GM12865 (cell line): ENCODE measurements around the gene AOPEP.

Experiments used
- DNase-seq: peaks from one replicate; pipeline ENCODE4 v3.0.0; 2010; ENCODE audit warnings: low read depth
- H3K4me3 ChIP-seq: 2 replicates; pipeline ENCODE4 v1.5.1; 2011; ENCODE audit warnings: mild to moderate bottlenecking, low read depth, low read length, control low read depth
- TF ChIP-seq, protein P1 (sequence below): IDR thresholded peaks from 2 replicates; pipeline ENCODE4 v1.5.1; 2011; ENCODE audit warnings: low read length, control low read depth, low read depth, inconsistent platforms; ENCODE audit not compliant: insufficient read depth; ENCODE audit errors: missing control alignments

AOPEP gene

DNA sequence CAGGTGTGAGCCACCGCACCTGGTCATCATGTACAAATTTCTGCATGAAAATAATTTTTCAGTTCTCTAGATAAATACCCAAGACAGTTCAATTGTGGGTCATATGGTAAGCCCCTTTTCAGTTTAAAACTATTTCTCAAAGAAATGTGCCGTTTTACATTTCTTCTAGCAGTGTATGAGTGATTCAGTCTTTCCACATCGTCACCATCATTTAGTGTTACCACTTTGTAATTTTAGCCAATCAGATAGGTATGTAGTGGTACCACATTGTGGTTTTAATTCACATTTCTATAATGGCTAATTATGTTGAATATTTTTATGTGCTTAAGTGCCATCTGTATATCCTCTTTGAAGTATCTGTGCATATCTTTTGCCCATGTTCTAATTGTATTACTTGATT lies 163.1 kb downstream of the AOPEP start:
- no peak overlapping the region for H3K4me3 ChIP-seq
- DNase-seq = no peak
- TF ChIP-seq, protein P1, sequence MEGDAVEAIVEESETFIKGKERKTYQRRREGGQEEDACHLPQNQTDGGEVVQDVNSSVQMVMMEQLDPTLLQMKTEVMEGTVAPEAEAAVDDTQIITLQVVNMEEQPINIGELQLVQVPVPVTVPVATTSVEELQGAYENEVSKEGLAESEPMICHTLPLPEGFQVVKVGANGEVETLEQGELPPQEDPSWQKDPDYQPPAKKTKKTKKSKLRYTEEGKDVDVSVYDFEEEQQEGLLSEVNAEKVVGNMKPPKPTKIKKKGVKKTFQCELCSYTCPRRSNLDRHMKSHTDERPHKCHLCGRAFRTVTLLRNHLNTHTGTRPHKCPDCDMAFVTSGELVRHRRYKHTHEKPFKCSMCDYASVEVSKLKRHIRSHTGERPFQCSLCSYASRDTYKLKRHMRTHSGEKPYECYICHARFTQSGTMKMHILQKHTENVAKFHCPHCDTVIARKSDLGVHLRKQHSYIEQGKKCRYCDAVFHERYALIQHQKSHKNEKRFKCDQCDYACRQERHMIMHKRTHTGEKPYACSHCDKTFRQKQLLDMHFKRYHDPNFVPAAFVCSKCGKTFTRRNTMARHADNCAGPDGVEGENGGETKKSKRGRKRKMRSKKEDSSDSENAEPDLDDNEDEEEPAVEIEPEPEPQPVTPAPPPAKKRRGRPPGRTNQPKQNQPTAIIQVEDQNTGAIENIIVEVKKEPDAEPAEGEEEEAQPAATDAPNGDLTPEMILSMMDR = no peak

DNA sequence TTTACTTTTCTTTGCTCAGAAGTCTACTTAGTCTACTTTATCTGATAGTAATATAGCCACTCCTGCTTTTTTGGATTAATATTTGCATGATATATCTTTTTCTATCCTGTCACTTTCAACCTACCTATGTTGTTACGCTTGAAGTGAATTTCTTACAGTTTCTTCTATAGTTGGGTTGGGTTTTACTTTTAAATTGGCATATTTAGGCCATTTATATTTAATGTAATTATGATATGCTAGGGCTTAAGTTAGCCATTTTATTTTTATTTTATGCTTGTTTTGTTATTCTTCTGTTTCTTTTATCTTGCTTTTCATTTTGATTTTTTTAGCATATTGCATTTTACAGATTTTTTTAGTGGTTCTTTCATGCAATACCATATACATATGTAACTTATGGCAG lies 164.7 kb downstream of the AOPEP start:
- H3K4me3 ChIP-seq = no peak overlapping the region
- TF ChIP-seq, protein P1 = no peak
- DNase-seq = no peak

DNA sequence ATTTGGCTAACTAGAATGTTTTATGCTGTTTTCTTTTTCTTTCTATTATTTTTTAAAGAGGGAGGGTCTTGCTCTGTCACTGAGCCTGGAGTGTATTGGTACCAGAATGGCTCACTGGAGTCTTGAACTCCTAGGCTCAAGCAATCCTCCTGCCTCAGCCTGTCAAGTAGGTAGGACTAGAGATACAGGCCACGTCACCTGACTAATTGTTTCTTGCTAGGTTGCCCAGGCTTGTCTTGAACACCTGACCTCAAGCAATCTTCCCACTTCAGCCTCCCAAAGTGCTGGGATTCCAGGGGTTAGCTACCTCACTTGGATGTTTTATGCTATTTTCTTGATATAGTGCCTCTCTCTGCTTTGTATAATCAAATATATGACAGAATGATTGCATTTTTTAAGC lies 166.2 kb downstream of the AOPEP start:
- TF ChIP-seq, protein P1 = no peak

DNA sequence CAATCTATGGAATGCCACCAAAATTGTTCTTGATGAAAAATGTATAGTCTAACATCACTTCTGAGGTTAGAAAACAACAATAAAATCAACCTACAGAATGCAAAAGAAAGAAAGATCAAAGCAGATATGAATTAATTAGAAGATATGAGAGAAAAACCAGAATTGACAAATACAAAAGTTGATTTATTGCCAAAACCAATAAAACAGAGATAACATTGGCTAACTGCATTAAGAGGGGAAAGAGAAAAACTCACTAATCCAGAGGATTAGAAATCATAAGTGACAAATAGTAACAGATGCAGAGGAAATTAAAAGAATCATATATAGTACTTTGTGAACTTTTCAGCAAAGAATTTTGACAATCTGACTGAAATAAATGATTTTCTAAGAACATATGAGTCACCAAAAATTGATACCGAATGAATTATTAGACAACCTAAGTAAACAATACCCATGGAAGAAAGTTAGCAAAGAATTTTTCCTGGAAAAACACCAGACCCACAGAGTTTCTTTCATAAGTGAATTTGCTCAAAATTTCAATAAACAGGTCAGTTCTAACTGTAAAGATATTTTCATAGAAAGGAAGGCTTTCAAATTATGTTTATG lies 167.7 kb downstream of the AOPEP start:
- H3K4me3 ChIP-seq = no peak overlapping the region
- TF ChIP-seq, protein P1 = no peak
- DNase-seq = no peak

More for the DNA sequence above, 166.2 kb downstream of the AOPEP start:
- H3K4me3 ChIP-seq = no peak overlapping the region
- no peak for DNase-seq

DNA sequence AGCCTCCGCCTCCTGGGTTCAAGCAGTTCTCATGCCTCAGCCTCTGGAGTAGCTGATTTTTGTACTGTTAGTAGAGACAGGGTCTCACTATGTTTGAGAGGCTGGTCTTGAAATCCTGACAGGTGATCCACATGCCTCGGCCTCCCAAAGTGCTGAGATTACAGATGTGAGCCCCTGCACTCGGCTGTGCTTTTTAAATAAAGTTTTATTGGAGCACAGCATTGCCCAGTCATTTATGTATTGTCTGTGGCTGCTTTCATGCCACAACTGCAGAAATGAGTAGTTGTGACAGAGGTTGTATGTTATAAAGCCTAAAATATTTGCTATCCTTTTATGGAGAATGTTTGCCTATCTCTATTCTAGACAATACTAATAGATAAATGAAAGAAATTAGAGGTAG lies 169.2 kb downstream of the AOPEP start:
- DNase-seq = peak; percentile 22
- TF ChIP-seq, protein P1 = no peak
- no peak overlapping the region for H3K4me3 ChIP-seq

DNA sequence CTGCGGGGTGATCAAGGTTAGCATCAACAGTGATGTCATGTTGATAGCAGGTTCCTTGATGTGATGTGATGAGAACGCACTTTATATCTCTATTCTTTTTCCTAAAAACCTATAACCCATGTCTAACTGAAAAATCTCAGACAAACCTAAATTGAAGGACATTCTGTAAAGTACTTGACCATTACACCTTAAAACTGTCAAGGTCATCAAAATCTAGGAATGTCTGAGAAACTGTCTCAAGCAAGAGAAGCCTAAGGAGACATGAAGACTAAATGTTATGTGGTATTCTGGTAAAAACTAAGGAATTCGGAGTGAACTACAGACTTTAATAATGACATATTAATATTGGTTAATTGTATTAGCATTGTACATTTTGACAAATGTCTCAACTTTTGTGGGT lies 170.0 kb downstream of the AOPEP start:
- no peak for DNase-seq
- TF ChIP-seq, protein P1 = no peak
- H3K4me3 ChIP-seq = no peak overlapping the region

DNA sequence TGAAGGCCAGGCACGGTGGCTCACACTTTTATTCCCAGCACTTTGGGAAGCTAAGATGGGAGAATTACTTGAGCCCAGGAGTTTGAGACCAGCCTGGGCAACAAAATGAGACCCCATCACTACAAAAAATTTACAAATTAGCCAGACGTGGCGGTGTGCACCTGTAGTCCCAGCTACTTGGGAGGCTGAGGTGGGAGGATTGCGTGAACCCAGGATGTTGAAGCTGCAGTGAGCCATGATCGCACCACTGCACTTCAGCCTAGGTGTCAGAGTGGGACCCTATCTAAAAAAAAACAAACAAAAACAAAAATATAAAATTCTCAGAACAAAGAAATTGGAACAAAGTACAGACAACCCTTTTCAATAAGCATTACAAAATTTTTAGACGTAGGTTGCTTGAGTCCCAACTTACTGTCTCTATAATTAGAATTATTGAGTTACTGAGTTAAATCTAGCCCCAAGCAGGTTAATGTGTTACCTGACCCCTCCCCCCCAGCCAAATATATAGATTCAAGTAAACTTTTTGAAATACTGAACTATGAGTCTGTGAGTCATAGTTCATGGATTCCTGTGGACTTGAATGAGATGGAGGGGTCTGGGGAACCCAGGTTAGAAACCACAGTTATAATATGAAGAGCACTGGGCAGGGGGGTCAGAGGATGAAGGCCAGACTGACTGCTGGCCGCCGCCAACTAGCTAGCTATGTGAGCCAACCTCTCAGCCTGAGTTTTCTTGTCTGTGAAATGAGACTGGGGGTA lies 173.1 kb downstream of the AOPEP start:
- H3K4me3 ChIP-seq = no peak overlapping the region
- TF ChIP-seq, protein P1 = no peak
- DNase-seq = no peak
